ENCODE results near the gene MSRB3. TPM values are rescaled to one million over a fixed set of nuclear protein-coding genes. Genes with fewer than 3 reads are reported as not detected.

MSRB3 gene
- under 1 TPM in 1 of 2 donors, not detected in 1; 0.18 TPM for total RNA-seq

DNA sequence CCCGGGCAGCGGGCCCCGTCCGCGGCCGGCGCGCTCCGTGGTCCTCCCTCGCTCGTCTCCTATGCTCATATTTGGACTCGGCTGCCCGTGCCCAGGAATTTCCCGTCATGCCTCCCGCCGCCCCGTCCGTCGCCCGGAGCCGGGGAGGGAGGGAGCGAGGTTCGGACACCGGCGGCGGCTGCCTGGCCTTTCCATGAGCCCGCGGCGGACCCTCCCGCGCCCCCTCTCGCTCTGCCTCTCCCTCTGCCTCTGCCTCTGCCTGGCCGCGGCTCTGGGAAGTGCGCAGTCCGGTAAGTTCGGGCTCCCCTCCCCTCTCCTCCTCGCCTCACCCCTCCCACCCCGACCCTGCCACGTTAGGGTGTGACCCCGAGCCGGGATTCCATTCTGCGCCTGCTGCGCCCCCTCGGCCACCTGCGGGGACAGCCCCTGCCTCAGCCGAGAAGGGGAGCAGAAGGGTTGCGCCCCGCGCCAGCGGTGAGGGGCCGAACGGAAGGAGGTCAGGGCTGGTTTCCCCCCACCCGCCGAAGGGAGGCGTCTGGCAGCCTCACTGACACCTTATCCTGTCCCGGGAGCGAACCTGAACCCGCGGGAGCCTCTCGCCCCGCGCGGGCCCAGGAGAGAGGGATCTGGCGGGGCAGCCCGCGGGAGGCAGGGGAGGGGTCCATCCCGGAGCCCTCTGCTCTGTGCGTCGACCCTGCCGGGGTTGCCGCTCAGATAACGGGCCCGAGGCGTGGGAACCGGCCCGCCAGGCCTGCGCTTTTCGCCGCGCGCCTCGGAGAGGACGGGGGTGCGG lies at the start of gene MSRB3:
Gene MSRB3, plus strand, starts transcription at position 108 of the 793 bp plus-strand sequence. CDS start 29,897 bp downstream, outside the sequence.
- Mint-ChIP-seq H3K36me3 (no peaks in the 10 kb centered on the region), H3K9me3 (no peaks in the 10 kb centered on the region), H3K27ac (no peak within 1 kb of the TSS)
- DNase-seq (ENCODE audit: low spot score in 2 of 2), result peak; percentile 13 to 55
- ATAC-seq, result peak; percentile 48 to 74

DNA sequence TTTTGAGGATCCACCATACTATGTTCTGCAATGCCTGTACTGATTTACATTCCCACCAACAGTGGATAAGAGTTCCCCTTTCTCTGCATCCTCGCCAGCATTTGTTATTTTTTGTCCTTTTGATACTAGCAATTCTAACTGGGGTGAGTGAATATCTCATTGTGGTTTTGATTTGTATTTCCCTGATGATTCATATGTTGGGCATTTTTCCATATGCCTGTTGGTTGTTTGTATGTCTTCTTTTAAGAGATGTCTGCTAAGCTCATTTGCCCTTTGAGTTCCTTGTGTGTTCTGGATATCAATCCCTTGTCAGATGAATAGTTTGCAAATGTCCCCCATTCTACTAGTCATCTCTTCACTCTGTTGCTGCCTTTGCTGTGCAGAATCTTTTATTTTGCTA lies 49.0 kb upstream of the MSRB3 start:
- no peak overlapping the region for H3K27ac Mint-ChIP-seq
- H3K36me3 Mint-ChIP-seq, result peaks cover 28 to 46% of the 10 kb centered on the region in 2 donors
- no peak for DNase-seq (ENCODE audit: low spot score in 2 of 2)
- peaks cover 6 to 22% of the 10 kb centered on the region in 2 donors for H3K9me3 Mint-ChIP-seq
- ATAC-seq, result no peak

DNA sequence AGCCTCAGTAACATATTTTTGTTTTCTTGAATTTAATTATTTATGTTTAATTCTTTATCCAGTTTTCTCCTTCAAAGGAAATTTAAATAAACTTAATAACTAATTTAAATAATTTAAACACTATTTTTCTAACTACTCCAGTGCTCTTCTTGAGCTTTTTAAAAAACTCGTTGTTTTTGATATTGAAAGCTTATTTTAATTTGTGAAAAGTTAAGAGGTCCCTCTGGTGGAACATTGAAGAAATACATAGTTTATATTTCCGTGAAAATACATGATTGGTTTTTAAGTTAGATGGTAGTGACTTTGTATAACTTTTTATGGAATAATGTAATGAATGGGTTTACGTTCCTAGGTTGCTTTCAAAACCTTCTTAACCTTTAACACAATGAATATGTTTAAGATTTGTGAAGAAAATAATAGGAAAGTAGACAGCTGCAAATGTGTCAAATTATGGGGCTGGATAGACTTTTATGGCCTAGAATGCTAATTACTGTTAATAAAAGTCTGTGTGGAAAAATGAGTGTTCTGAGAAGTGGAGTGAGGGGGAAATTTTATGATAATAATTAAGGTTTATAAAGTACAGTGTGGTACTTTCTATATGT lies 45.9 kb upstream of the MSRB3 start:
- ATAC-seq (no peak), DNase-seq (ENCODE audit: low spot score in 2 of 2) (no peak)
- peak overlapping the region in 1 of 2 donors; percentile 38 for H3K27ac Mint-ChIP-seq
- peaks cover 21 to 29% of the 10 kb centered on the region in 2 donors for H3K36me3 Mint-ChIP-seq
- peaks cover 0 to 13% of the 10 kb centered on the region in 2 donors for H3K9me3 Mint-ChIP-seq

DNA sequence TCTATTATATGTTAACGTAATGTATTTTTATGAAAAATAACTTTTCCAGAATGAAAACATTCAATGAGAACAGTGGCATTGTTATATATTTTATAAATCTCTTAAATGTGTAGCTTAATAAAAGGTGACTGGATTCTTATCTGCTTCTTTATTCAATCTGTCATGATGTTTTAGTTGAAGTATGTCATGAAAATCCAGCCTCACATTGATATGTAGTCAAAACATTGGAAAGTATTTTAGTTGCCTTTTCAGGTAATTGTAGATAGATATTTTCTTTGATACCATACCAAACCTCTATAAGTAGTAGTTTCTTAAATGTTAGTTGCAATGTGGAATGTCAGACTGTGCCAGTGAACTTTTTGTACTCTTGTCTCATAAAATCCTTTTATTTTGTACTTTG lies 41.3 kb upstream of the MSRB3 start:
- no peak for DNase-seq (ENCODE audit: low spot score in 2 of 2)
- H3K36me3 Mint-ChIP-seq, result peaks cover 0 to 3% of the 10 kb centered on the region in 2 donors
- H3K9me3 Mint-ChIP-seq, result no peaks in the 10 kb centered on the region
- H3K27ac Mint-ChIP-seq, result no peak overlapping the region
- no peak for ATAC-seq

DNA sequence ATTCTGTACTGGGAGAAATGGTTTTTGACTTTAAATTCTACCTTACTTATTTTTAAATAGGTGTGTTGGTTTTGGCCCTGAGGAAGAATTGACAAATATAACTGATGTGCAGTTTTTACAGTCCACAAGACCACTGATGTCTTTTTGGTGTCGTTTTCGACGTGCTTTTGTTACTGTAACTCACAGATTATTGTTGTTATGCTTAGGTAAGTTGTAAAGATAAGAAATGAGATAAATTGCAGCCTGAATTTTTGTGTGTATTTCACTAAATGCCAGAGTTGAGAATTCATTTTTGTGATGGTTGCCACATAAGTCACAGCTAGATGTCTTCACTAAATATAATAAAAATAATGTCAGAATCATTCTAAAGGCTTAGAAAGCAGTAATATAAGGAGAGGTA lies 39.9 kb upstream of the MSRB3 start:
- H3K36me3 Mint-ChIP-seq, result peaks cover 0 to 13% of the 10 kb centered on the region in 2 donors
- no peak for DNase-seq (ENCODE audit: low spot score in 2 of 2)
- no peak for ATAC-seq
- H3K27ac Mint-ChIP-seq, result no peak overlapping the region
- no peaks in the 10 kb centered on the region for H3K9me3 Mint-ChIP-seq

DNA sequence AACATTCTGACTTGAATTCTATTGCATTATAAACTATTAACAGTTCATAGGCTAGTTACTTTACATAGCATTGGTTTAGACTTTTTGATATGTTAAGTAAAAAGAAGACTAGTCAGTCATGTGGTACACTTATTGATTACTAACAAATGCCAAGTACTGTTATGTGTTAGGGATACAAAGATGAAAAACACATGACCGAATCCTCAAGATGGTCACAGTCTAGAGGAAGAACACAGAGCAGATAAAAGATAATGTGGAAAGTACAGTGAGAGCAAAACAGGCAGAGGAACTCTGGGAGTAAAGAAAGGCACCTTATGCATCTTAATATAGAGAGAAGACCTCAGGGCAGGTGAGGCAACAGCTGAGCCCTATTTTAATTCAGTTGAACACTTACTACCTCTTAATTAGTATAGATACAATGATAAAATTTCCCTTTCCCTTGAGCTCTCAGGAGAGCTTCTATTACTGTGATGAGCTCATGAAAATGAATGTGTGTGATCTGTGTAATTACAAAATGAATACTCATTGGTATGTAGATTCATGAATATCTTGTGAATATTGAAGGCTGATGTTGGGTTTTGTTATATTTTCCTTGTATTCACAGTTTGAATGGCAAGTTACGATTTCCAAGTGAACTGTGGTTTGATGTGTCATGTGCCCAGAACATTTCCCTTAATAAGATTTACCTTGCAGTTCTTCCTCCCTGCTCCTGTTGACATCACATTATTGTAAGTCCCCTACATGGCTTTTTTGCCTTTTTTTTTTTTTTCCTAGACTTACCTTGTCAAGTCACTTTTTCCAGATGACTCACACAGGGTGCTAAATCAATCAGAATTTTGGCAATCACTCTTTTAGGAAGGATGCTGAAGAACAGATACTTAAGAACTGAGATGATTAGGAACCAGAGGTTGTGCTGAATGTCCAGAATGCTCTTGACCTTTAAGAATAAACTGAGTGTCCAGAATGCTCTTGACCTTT lies 29.5 kb upstream of the MSRB3 start:
- Mint-ChIP-seq H3K36me3 (peaks cover 0 to 11% of the 10 kb centered on the region in 2 donors), H3K9me3 (peaks cover 0 to 7% of the 10 kb centered on the region in 2 donors), H3K27ac (peak overlapping the region; percentile 63 to 97)
- ATAC-seq (peak; percentile 83 to 85), DNase-seq (ENCODE audit: low spot score in 2 of 2) (peak in 1 of 2 donors; percentile 38)

DNA sequence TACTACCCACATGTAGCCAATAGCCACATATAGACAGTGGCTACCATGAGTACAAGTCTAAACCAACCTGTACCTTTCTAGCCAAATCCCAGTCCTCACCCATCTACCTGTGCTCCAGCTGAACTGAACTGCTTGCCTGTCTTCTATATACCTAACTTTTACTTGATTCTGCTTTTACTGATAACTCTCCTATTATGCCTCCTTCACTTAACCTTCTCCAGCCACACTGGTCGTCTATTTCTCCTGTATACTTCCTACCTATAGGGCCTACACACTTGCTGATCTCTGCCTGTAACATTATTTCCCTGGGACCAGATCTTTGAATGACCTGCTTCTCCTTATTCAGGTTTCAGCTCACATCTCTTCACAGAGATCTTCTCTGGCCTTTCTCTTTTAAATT lies 26.0 kb upstream of the MSRB3 start:
- no peak overlapping the region for H3K27ac Mint-ChIP-seq
- peaks cover 0 to 11% of the 10 kb centered on the region in 2 donors for H3K36me3 Mint-ChIP-seq
- no peak for DNase-seq (ENCODE audit: low spot score in 2 of 2)
- H3K9me3 Mint-ChIP-seq, result peaks cover 0 to 7% of the 10 kb centered on the region in 2 donors
- ATAC-seq, result no peak

DNA sequence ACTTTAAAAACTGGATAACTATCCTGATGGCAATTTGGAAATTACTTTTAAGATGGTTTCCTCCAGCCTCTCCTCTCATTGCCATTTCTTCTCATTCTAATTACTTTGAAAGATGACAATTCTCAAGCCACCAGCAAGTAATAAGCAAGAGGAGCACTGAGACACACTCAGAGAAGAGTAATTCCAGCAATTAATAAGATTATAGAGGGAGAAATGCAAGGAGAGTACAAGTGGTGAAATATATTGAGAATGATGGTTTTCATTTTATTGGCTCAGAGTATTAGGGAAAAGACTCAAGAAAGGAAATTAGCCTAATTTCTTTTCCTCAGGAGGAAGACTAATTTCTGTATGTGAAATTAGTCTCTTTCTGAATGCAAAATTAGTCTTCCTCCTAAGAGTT lies 20.5 kb upstream of the MSRB3 start:
- no peak for ATAC-seq
- DNase-seq (ENCODE audit: low spot score in 2 of 2), result no peak
- no peak overlapping the region for H3K27ac Mint-ChIP-seq
- H3K36me3 Mint-ChIP-seq, result no peaks in the 10 kb centered on the region
- H3K9me3 Mint-ChIP-seq, result no peaks in the 10 kb centered on the region

DNA sequence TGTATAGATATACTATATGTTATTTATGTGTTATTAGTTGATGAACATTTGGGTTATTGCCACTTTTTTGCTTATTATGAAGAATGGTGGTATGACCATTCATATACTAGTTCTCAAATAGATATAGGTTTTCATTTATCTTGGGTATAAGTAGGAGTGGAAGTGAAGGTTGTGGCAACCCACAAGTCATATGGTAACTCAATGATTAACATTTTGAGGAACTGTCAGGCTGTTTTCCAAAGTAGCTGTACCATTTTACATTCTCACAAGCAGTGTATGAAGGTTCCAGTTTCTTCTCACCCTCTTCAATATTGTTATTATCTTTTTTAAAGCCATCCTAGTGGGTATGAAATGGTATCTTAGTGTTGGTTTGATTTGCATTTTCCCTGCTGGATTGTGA lies 19.0 kb upstream of the MSRB3 start:
- no peaks in the 10 kb centered on the region for H3K9me3 Mint-ChIP-seq
- no peak for ATAC-seq
- H3K36me3 Mint-ChIP-seq, result no peaks in the 10 kb centered on the region
- no peak for DNase-seq (ENCODE audit: low spot score in 2 of 2)
- H3K27ac Mint-ChIP-seq, result no peak overlapping the region

DNA sequence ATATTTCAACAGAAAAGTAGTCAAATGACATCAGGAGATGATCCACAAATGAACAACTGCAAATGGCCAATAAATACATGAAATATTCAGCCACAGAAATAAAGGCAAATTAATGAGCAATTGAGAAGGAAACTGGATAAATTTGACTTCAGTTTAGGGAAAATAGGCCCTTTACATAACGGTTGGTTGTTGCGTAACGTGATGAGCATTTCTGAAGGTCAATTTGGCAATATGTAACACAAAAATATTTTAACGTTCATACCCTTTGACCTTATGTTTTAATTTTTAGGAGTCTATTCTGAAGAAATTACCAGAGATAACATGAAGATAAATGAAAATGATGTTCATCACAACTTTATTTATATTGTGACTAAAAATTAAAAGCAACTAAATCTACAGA lies 14.7 kb upstream of the MSRB3 start:
- no peak for DNase-seq (ENCODE audit: low spot score in 2 of 2)
- no peaks in the 10 kb centered on the region for H3K36me3 Mint-ChIP-seq
- H3K27ac Mint-ChIP-seq, result no peak overlapping the region
- ATAC-seq, result no peak
- no peaks in the 10 kb centered on the region for H3K9me3 Mint-ChIP-seq

DNA sequence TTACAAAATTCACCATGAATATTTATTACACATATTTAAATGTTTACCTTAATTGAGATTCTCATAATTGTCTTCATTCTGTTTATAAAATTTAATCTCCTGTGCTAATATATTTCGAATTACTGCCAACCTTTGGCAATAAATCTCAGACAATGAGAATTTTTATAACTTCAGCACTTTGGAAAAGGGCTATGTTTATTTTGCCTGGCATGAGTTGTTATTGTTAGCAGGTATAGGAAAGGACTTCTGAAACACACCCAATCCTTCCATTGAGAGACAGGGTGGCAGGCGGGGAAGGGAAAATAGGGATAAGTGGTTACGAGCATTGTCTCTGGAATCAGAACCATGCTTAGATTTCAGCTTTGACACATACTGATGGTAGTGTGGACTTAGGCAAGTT lies 12.1 kb upstream of the MSRB3 start:
- ATAC-seq (no peak), DNase-seq (ENCODE audit: low spot score in 2 of 2) (no peak)
- no peaks in the 10 kb centered on the region for H3K9me3 Mint-ChIP-seq
- no peak overlapping the region for H3K27ac Mint-ChIP-seq
- H3K36me3 Mint-ChIP-seq, result no peaks in the 10 kb centered on the region

DNA sequence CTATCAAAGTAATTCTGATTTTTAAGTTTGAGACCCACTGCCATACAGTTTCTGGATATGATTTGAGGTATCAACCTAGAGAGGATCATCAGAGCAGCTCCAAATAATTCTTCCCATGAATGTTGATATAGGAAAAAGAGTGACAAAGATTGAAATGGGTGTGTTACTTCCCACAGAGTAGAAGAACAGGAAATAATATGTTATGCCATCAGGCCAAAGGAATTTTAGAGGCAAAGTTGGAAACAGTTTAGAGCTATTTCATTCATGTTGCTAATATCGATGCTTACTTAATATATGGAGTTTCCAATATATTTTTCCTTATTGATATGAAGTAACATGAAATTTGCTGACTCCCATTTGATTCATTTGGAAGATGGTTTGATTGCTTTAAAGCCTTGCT lies 8.9 kb upstream of the MSRB3 start:
- DNase-seq (ENCODE audit: low spot score in 2 of 2), result no peak
- Mint-ChIP-seq H3K36me3 (no peaks in the 10 kb centered on the region), H3K27ac (no peak overlapping the region), H3K9me3 (no peaks in the 10 kb centered on the region)
- no peak for ATAC-seq

DNA sequence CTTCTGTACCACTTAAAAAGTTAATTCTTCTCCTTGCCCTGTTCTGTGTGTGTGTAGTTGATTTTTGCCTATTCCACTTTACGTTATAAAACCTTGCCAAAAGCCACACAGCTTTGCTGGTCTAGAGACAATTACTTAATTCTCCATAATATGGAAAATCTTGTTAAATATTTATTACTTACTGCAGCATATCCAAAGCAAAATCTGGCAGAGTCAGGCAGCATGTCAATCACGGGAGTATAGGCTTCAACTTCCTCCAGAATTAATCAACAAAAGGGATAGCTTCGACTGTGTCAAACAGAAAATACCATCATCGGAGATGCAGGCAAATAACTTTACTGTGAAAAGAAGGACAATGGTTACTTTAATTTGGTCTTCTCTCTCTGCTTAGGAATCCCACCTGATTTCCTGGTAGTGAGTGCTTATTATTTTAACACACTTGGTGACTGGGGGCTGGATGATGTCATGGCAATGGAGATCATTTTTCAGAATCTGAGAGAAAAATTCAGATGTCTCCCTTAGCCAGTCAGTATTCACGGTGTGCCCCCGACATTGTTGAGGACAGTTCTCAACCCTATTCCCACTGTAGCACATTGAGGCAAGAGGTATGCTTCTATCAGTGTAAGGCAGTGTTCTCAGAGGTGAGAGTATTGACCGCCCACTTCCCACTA lies 3.7 kb upstream of the MSRB3 start:
- Mint-ChIP-seq H3K27ac (no peak overlapping the region), H3K36me3 (no peaks in the 10 kb centered on the region), H3K9me3 (no peaks in the 10 kb centered on the region)
- ATAC-seq (no peak), DNase-seq (ENCODE audit: low spot score in 2 of 2) (no peak)

DNA sequence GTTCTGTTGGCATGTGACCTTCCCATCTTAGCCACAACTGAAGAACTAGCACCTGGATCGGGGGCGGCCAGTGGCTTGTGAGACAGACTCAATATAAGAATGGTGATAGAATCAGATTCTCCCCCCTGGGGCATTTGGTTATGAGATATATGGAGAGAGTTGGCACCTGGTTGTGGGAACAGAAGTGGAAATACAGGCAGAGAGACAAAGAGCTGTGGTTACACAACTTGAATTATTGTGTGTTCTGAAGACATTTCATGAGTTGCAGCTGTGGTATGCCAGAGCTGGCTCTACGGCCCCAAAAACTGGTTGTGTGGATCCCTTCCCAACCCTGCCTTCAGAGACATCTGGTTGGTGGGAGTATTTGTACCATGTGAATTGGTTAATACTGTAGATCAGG lies 2.9 kb upstream of the MSRB3 start:
- Mint-ChIP-seq H3K27ac (no peak overlapping the region), H3K9me3 (no peaks in the 10 kb centered on the region), H3K36me3 (no peaks in the 10 kb centered on the region)
- ATAC-seq, result no peak
- DNase-seq (ENCODE audit: low spot score in 2 of 2), result no peak

DNA sequence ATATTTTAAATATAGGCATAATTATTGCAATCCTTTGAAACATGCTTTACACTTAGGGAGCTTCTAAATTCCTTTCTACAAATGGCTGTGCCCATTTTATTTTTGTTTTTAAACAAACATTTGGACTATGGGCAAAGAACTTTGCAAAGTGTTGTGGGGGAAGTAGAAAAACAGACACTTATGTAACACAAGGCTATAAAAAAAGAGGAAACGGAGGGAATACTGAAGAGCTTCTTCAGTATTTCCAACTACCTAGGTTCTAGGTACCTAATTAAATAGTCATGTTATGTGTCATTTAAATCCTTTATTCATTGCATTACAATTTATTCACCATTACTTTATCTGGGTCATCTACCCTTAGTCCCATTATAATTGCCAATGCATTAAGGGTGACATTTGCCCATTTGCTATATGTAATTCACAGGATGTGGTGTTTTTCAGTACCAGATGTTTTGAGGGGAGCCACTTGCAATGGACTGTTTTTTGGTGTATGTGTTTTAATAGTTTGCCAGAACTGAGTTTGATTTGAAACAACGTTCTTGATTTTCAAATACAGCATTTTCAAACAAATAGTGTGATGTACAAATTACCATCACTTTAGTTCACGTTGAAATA lies 1.5 kb upstream of the MSRB3 start:
- H3K36me3 Mint-ChIP-seq, result no peaks in the 10 kb centered on the region
- ATAC-seq, result no peak

DNA sequence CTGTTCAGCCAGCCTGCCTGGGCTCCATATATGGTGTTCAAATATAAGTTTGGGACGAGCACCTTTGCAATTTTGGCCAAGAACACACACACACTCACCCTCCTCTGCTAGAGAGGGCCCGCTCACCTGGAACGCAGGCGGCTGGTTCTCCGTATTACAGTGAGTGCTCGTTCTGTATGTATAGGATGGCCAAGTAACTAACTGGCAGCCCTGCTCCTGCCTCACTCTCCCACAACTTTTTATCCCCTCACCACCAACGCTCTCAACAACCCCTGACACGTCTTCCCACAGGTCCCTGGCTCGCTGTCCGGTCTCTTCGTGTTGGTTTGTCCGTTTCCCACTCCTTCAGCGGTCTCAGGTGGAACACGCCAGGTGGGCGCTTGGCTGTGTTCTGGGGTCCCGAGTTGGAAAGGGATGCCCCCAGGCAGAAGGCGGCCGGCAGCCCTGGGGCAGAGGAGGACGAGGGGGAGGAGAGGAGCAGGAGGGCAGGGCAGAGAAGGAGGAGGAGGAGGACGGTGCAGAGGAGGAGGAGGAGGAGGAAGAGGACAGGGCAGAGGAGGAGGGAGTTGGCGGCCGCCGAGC lies 398 bp upstream of the MSRB3 start:
- H3K36me3 Mint-ChIP-seq, result no peaks in the 10 kb centered on the region
- no peaks in the 10 kb centered on the region for H3K9me3 Mint-ChIP-seq
- DNase-seq (ENCODE audit: low spot score in 2 of 2) (peak in 1 of 2 donors; percentile 3), ATAC-seq (peak in 1 of 2 donors; percentile 7)
- no peak overlapping the region for H3K27ac Mint-ChIP-seq

More for the DNA sequence above, 1.5 kb upstream of the MSRB3 start:
- Mint-ChIP-seq H3K27ac (no peak overlapping the region), H3K9me3 (no peaks in the 10 kb centered on the region)
- no peak for DNase-seq (ENCODE audit: low spot score in 2 of 2)
